NT2/D1 (cell line): Measurements from ENCODE around the gene EPHA5.

Experiments used
- SUZ12 ChIP-seq: IDR thresholded peaks from 2 replicates; pipeline ENCODE4 v1.6.1; 2011; ENCODE audit not compliant: insufficient read length, insufficient read depth; ENCODE audit errors: extremely low read depth
- YY1 ChIP-seq: IDR thresholded peaks from 2 replicates; pipeline ENCODE4 v1.6.1; 2011; ENCODE audit not compliant: insufficient read length, insufficient read depth
- ZNF274 ChIP-seq: IDR thresholded peaks from 2 replicates; pipeline ENCODE4 v1.6.1; 2011; ENCODE audit warnings: mild to moderate bottlenecking, low read depth, low read length

DNA sequence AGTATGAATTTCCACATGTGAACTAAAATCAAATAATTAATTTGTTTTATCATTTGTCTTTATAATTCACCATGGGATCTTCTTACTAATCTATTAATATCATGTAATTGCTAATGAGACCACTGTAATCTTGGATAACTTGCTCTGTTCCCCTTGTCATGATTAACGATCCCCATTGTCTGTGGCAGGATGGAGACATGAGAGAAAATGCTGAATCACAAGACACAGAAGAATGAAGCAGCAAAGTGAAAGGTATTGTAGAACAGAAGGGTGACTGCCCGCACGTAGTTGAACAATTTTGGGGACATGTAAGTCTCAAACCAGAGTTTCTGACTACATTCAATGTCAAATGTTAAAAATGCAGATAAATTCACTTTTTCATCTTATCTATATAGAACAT, 135.2 kb downstream of the EPHA5 start:
- TF ChIP-seq SUZ12: no peak
- TF ChIP-seq YY1: no peak
- TF ChIP-seq ZNF274: no peak
